ENCODE measurements around the gene SPO11.

SPO11 gene

DNA sequence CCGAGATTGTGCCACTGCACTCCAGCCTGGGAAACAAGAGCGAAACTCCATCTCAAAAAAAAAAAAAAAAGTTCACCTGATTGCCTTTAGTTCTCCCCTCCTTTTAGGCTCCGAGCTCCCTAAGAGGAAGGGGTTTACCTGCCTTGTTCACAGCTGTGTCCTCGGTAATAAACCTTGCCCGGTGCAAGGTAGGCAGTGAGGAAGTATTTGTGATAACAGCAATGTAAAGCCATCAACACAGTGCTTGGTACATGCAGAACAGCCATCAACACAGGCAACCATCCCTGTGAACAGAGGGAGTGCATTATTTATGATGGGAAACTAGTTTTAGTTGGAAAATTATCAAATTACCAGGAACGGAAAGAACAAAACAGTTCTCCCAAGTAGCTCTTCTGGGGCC lies 1.8 kb upstream of the SPO11 start:
- CTCF ChIA-PET: interaction anchor here (1.3 to 2.8 kb wide), 3 partner anchors 13 to 247 kb away, joined by 3 to 7 read pairs (median 3); no protein-coding TSS in a partner anchor
- TF ChIP-seq, protein P1, sequence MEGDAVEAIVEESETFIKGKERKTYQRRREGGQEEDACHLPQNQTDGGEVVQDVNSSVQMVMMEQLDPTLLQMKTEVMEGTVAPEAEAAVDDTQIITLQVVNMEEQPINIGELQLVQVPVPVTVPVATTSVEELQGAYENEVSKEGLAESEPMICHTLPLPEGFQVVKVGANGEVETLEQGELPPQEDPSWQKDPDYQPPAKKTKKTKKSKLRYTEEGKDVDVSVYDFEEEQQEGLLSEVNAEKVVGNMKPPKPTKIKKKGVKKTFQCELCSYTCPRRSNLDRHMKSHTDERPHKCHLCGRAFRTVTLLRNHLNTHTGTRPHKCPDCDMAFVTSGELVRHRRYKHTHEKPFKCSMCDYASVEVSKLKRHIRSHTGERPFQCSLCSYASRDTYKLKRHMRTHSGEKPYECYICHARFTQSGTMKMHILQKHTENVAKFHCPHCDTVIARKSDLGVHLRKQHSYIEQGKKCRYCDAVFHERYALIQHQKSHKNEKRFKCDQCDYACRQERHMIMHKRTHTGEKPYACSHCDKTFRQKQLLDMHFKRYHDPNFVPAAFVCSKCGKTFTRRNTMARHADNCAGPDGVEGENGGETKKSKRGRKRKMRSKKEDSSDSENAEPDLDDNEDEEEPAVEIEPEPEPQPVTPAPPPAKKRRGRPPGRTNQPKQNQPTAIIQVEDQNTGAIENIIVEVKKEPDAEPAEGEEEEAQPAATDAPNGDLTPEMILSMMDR (IDR thresholded peaks at IDR 0.05; ENCODE audit: control extremely low read depth, extremely low read depth, low read depth, missing control alignments): no peak

DNA sequence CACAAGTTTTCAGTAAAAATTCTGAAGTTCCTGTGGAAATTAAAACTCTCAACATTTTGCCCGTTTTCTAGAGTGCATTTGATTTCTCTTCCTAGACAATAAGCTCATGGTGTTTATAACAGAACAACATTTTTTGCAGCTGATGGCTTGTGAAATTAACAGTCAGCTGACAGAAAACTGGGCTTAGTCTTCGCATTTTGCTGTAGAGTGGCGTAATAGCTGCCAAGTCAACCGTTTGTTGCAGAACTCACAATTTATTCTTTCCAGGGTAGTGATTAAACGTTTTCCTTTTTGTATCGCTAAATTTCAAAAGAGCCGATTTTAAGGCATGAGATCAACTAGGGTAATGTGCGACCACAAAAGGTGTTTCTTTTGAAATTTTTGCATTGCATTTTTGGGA lies 1.4 kb downstream of the SPO11 start:
- TF ChIP-seq, protein P1 (IDR thresholded peaks at IDR 0.05; ENCODE audit: control extremely low read depth, extremely low read depth, low read depth, missing control alignments): no peak
- ChIA-PET CTCF (interaction anchor here (4.9 kb wide), 1 partner anchor 16 kb away, joined by 36 read pairs; no protein-coding TSS in a partner anchor), POLR2A (no interaction called here)
- no peak for DNase-seq (ENCODE audit: extremely low spot score)

More for the DNA sequence above, 1.8 kb upstream of the SPO11 start:
- POLR2A ChIA-PET: no interaction called here
- DNase-seq (ENCODE audit: extremely low spot score): no peak

DNA sequence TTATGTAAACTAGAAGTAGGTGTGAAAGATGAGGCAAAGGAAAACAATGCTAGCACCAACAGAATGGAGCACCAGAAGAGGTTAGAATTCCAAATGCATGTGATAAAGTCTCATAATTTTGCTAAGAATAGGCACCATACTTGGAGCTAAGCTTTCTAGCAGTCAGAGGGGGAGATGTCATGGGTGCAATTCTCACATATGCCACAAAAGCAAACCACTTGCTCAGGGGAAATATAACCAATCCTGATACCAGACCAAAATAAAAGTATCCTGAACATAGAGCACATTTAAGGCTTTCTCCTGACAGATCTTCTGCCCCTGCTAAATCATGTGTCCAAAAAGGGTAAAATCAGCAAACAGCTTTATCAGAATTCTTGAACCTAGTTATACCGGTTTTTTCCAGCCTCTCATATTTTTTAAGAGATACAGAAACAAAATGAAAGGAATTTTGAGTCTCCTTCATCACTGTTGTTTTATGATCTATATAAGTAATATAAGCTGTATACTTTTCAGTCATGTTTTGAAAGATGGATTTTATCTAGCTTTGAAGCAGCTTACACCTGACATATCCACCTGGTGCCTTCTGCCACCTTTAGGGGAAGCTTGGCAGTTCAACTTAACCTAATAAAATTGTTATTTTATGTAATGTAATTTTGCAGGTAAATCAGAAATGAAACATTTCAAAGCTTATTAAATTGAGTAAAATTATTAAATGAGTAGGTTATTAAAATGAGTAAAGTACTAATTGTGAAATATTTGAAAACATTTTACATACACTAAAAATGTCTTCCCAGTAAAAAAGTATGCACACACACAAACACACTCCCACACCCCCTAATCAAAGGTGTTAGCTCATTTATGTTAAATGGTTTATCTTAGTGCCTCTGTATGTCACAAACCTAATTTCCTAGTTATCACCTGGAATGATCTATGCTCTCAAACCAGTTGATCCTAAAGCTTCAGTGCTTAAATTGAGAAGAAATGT lies 2.8 kb downstream of the SPO11 start:
- CTCF ChIA-PET: interaction anchor here (1.0 to 4.9 kb wide), 5 partner anchors 15 to 242 kb away, joined by 3 to 36 read pairs (median 4); no protein-coding TSS in a partner anchor
- POLR2A ChIA-PET: no interaction called here
- no peak for DNase-seq (ENCODE audit: extremely low spot score)
- TF ChIP-seq, protein P1 (IDR thresholded peaks at IDR 0.05; ENCODE audit: control extremely low read depth, extremely low read depth, low read depth, missing control alignments): no peak

DNA sequence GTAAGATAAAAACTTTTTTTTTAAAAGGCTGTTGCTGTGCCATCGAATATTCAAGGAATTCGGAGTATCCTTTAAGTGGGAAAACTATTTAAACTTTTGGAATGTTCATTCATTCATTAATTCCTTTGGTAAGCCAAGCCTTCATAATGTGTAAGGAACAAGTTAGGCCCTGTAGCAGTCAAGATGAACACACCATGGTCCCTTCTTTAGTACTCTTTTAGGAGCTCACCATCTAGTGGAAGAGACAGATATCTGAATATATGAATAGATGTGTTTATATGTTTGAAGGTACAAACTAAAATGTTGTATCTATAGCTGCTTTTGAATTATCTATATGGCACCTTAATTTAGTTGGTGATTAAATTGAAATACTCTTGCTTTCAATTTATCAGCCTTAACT lies 5.8 kb downstream of the SPO11 start:
- DNase-seq (ENCODE audit: extremely low spot score): no peak
- POLR2A ChIA-PET: no interaction called here
- CTCF ChIA-PET: interaction anchor here (0.9 to 1.4 kb wide), 2 partner anchors 12 to 245 kb away, joined by 3 to 9 read pairs; no protein-coding TSS in a partner anchor
- TF ChIP-seq, protein P1 (IDR thresholded peaks at IDR 0.05; ENCODE audit: control extremely low read depth, extremely low read depth, low read depth, missing control alignments): no peak

DNA sequence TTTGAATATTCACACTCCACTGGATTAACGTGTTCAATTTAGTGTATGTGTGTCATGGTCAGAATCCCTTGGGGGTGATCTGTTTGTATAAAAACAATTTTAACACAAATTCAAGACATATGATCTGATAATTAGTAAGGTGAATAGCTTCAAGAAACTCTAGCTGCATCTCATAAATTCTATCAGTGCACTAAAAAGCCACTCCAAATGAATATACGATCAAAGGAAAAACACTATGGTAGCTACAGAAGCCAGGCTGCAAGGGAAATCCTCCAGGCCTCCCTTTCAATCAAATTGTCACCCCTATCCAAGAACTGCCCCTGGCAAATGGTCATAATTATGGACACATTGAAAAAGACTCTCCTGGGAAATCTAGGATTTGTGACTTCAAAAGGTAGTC lies 12.1 kb downstream of the SPO11 start:
- TF ChIP-seq, protein P1 (IDR thresholded peaks at IDR 0.05; ENCODE audit: control extremely low read depth, extremely low read depth, low read depth, missing control alignments): no peak
- ChIA-PET POLR2A (no interaction called here), CTCF (interaction anchor here (2.6 kb wide), 1 partner anchor 252 kb away, joined by 7 read pairs; no protein-coding TSS in a partner anchor)
- no peak for DNase-seq (ENCODE audit: extremely low spot score)

DNA sequence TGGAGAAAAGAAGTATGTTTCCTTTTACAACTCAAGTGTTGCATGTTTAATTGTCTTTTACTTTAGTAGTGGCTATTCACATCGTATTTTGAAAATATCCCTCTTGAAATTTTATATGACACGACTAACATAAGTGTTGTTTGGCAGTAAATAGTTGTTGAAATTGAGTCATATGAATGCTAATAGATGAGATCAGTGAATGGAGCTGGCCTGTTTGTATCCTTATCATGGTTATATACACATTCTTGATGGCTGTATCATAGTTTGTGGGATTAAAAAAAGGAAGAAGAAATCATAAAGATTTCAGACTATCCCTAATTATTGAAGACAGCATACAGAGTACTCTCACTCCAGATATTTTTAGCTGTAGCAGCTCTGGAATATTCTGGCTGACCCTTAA lies 13.2 kb downstream of the SPO11 start:
- CTCF ChIA-PET: interaction anchor here (1.2 to 2.6 kb wide), 2 partner anchors 251 to 253 kb away, joined by 3 to 7 read pairs; no protein-coding TSS in a partner anchor
- POLR2A ChIA-PET: no interaction called here
- DNase-seq (ENCODE audit: extremely low spot score): no peak
- TF ChIP-seq, protein P1 (IDR thresholded peaks at IDR 0.05; ENCODE audit: control extremely low read depth, extremely low read depth, low read depth, missing control alignments): no peak

All from GM10248 (cell line).